Measurements from ENCODE around the gene TUFT1.
"Not testable (repeated sequence)": the region's sequence is repeated elsewhere in the genome, so short reads cannot be mapped to it uniquely, and the experiment has no call there.

Gene TUFT1

DNA sequence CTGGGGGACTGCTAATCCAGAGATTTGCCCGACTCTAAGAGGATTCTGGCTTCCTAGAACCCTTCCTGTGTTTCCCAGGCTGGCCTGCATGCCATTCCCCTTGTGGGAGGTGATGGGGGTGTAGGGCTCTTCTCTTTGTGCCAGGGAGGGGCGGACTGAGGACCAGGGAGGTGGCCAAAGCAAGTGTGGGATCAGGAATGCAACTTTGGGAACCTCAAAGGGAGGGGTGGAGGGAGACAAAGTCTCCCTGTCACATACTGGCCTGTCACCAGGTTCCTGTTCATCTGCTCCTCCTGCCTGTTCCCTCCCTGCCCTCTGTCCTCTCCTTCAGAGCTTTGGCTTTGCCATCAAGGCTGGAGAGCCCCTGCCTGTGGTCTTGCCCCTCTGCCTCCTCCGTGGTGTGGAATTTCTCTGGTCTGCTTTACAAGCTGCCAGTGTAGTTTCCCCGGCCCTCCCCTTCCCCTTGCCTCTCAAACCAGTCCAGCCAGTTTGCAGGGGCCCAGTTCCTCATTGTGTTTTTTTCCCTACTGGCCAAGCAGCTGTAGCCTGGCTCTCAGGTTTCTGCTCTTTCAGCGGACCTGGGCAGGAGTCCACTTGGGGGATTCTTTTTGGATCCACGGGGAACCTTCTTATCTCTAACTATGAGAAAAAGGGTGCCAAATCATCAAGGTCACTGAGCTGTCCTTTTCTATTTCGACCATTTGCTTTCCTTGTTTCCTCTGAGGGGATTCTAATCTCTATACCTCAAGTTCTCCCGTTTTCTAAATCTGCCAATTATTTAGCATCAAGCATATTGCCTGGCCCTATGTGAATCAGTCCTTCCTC, 27.1 kb upstream of the TUFT1 start:
- peak; percentile 67 for DNase-seq (ENCODE audit: low spot score)

DNA sequence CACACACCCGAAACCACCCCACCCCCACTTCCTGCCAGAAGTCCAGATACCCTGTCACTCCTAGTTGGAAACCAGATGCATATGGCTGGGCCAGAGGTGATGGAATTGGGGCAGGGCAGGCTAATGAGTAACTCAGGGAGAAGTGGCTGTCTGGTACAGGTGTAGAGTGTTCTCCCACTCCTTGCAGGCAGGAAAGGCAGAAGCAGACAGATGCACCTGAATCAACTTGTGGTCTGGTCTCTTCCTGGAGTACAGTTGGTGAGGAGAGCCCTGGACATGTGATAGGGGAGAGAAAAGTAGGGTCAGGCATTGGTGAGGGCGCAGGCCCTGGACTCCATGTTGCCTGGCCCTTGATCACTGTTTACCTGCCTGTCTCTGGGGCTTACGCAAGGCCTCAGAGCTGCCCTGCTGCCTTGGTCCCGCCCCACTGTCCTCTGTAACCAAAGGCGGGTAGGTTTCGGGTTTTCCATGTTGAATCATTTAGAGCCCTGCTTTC, 26.4 kb upstream of the TUFT1 start:
- no peak for DNase-seq (ENCODE audit: low spot score)

GRCh38 chr1:151514366-151514765, 25.7 kb upstream of the TUFT1 start:
- DNase-seq (ENCODE audit: low spot score), result no peak

GRCh38 chr1:151515265-151515664, 24.8 kb upstream of the TUFT1 start:
- DNase-seq (ENCODE audit: low spot score), result no peak

DNA sequence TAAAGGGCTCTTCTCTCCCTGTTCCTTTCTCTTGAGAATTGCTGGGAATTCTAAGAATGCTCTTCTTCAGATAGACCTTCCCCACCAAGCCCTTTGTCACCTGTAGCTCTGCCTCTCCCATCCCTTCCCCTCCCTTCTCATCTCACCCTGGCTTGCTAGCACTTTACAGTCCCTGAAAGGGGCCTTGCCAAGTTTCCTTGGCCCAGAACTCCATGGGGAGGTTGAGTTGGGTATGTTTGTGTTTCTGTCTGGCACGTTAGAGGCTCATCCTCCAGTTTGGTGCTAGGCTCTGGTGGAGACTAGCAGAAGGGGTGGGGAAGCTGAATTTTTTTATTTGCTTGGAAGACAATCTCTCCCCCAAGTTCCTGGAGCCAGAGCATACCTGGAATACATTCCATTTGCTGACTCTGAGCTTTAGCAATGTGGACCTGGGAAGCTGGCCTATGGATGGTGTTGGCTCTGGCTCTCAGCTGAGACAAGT, 24.0 kb upstream of the TUFT1 start:
- no peak for DNase-seq (ENCODE audit: low spot score)

GRCh38 chr1:151518431-151518830, 21.7 kb upstream of the TUFT1 start:
- DNase-seq (ENCODE audit: low spot score), result no peak

- DNase-seq (ENCODE audit: low spot score), result no peak
Observed at GRCh38 chr1:151518936-151519335, 21.2 kb upstream of the TUFT1 start.

GRCh38 chr1:151519667-151520066, 20.4 kb upstream of the TUFT1 start:
- no peak for DNase-seq (ENCODE audit: low spot score)

DNA sequence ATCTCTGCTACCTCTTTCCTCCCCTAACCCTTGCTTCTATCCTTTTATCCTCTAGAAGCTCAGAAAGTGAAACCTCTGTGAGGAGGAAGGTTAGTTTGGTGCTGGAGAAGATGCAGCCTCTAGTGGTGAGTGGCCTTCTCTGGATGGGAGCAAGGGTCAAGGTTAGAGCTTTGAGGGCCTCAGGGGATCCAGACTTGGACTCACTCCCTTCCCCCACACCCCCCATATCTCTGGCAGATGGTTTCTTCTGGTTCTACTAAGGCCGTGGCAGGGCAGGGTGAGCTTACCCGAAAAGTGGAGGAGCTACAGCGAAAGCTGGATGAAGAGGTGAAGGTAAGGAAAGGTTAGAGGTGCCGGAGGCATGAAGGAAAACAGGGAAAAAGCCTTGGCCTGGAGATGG, 19.8 kb upstream of the TUFT1 start:
- DNase-seq (ENCODE audit: low spot score), result no peak

DNA sequence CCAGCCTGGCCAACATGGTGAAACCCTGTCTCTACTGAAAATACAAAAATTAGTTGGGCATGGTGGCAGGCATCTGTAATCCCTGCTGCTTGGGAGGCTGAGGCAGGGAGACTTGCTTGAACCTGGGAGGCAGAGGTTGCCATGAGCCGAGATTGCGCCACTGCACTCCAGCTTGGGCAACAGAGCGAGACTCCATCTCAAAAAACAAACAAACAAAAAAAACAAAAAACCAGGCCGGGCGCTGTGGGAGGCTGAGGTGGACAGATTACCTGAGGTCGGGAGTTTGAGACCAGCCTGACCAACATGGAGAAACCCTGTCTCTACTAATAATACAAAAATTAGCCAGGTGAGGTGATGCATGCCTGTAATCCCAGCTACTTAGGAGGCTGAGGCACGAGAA, 17.7 kb upstream of the TUFT1 start:
- DNase-seq (ENCODE audit: low spot score), result not testable (repeated sequence)

GRCh38 chr1:151523326-151523725, 16.8 kb upstream of the TUFT1 start:
- DNase-seq (ENCODE audit: low spot score), result no peak

DNA sequence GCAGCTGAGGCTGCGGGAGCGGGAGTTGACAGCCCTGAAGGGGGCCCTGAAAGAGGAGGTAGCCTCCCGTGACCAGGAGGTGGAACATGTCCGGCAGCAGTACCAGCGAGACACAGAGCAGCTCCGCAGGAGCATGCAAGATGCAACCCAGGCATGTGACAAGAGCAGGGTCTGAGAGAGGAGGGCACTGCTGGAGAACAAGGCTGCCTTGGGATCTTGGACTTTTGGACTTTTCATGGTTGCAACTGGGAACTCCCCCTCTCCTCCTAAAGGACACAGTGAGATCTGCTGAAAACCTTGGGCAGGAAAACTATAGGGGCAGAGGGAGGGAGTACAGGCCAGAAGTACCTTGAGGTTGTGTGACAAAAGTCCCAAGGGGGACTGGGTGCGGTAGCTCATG, 15.4 kb upstream of the TUFT1 start:
- DNase-seq (ENCODE audit: low spot score), result no peak

- no peak for DNase-seq (ENCODE audit: low spot score)
Observed at GRCh38 chr1:151526735-151527525, 13.2 kb upstream of the TUFT1 start.

DNA sequence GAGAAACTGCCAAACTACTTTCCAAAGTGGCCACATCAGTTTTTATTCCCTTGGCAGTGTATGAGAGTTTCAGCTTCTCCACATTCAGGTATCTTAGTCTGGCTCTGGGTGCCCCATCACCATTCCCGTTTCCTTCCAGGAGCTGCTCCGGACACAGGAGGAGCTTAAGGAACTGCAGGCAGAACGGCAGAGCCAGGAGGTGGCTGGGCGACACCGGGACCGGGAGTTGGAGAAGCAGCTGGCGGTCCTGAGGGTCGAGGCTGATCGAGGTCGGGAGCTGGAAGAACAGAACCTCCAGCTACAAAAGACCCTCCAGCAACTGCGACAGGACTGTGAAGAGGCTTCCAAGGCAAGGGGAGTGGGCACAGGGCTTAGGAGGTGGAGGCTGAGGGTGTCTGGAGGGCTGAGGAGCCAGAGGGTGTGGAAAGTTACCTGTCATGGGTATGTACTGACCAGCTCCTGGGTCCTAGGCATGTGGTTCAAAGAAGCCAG, 10.9 kb upstream of the TUFT1 start:
- no peak for DNase-seq (ENCODE audit: low spot score)

- DNase-seq (ENCODE audit: low spot score), result no peak
Observed at GRCh38 chr1:151529781-151530180, 10.3 kb upstream of the TUFT1 start.

- no peak for DNase-seq (ENCODE audit: low spot score)
Observed at GRCh38 chr1:151530461-151530860, 9.6 kb upstream of the TUFT1 start.

DNA sequence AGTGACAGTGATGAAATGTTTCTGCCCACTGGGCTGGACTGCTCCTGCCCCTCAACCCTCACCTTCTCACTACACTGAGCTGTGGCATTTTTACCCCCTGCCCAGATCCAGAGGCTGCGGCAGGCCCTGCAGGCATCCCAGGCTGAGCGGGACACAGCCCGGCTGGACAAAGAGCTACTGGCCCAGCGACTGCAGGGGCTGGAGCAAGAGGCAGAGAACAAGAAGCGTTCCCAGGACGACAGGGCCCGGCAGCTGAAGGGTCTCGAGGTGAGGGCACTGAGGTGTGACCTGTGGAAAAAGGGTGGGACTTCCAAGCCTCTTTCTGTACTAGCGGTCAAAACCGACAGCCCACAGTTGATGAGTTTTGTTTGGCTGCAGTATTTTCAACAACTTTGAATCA, 6.2 kb upstream of the TUFT1 start:
- peak; percentile 58 for DNase-seq (ENCODE audit: low spot score)

DNA sequence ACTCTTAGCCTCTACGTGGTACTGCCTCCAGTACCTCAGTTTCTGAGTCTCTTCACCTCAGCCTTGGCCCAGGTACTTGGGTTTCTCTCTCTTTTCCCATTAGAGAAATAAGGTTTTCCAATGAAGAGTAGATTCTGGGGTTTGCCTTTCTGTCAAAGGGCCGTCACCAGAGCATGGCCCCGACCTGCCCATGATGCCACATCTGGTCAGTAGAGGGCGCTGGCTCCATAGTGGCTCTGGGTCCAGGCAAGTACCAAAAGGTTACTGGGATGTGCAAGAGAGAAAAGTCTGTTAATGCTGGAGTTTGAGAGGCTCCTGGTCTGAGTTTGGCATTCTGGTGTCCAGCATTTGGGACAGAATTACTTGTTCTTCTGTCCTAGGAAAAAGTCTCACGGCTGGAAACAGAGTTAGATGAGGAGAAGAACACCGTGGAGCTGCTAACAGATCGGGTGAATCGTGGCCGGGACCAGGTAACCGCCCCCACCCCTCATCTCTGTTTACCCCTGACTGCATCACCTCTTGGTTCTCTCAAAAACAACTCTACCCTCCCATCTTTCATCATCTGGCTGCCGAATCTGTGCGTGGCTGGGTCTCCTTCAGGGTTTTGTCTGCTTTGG, 5.3 kb upstream of the TUFT1 start:
- DNase-seq (ENCODE audit: low spot score), result peak; percentile 85

GRCh38 chr1:151535326-151536271, 4.5 kb upstream of the TUFT1 start:
- DNase-seq (ENCODE audit: low spot score), result no peak

GRCh38 chr1:151536499-151536898, 3.6 kb upstream of the TUFT1 start:
- no peak for DNase-seq (ENCODE audit: low spot score)

GRCh38 chr1:151537112-151537511, 3.0 kb upstream of the TUFT1 start:
- DNase-seq (ENCODE audit: low spot score), result no peak

All from ecto neural progenitor cell (in vitro differentiated cells).